Measurements from ENCODE around the gene NCAPD2. TPM values are rescaled to one million over a fixed set of nuclear protein-coding genes. Genes with fewer than 3 reads are reported as not detected.

Gene NCAPD2
- total and polyA plus RNA-seq, 2 donors (not counting 1 experiment from before 2014, with no cell fraction given), result 19.9 to 42.1 TPM

DNA sequence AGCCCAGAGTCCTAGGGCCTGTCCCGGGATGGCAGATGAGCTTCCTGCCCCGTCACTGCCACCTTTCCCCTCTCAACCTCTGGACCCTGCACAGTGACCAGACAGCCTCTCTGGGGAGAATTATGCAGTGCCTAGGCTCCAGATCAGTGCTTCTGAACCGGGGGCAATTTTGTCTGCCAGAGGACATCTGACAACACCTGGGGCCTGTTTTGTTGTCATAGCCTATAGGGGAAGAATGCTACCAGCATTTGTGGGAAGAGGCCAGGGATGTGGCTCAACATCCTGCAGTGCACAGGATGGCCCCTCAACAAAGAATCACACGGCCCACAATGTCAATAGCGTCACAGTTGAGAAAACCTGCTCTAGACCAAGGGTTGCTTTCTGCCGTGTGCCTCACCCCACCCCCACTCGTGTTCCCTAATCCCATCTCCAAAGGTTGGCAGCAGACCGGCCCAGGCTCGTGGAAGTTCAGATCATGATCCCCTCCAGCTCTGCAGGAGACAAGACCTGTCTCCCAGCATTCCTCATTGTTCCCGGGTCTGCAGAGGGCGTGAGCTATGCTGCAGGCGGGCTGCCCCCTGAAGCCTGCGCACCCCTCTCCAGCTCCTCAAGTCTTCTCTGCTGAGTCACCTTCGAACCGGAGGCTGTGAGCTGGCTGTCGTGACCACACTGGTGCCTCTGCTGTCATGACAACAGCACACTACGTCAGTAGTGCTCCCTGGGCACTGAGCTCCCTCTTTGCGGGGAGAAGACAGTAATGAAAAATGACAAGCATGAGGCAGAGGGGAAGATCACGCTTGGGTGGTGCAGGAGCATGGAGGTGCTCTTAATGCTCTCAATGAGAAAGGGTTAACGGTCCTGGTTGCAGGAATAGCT is 38.4 kb downstream of the NCAPD2 start:
- H3K79me2 ChIP-seq (ENCODE audit: control insufficient read depth, insufficient read depth, low read length), result peaks cover 10% of the 10 kb centered on the region
- WGBS (ENCODE audit: insufficient coverage), result 14% methylated on average over 19 of the region's 20 CpGs

More for the DNA sequence above, 38.4 kb downstream of the NCAPD2 start:
- peaks cover 40% of the 10 kb centered on the region for H3K4me1 Mint-ChIP-seq
- H3K27ac Mint-ChIP-seq, result peak overlapping the region; percentile 77
- Histone ChIP-seq H4K20me1 (ENCODE audit: control insufficient read depth, insufficient read depth, low read length, poor library complexity, severe bottlenecking) (peaks cover 20% of the 10 kb centered on the region), H3K36me3 (replicated peaks in 1 of 2; ENCODE audit: control extremely low read depth in 1 of 2, control insufficient read depth in 1 of 2, extremely low read depth in 1 of 2, insufficient read depth in 2 of 2, low read length in 1 of 2) (peaks cover 0 to 50% of the 10 kb centered on the region in 2 experiments), H3K4me3 (ENCODE audit: control extremely low read depth in 1 of 5, extremely low read depth in 1 of 5, insufficient read depth in 1 of 5, low read depth in 2 of 5, low read length in 4 of 5) (no peak overlapping the region), H3K27ac (ENCODE audit: low read length in 2 of 2) (peak overlapping the region in 1 of 2 donors; percentile 43), H3K9ac (ENCODE audit: low read length) (no peak overlapping the region), H3K27me3 (replicated peaks in 1 of 4; ENCODE audit: control extremely low read depth in 1 of 4, control insufficient read depth in 3 of 4, insufficient read depth in 4 of 4, low read length in 3 of 4) (no peaks in the 10 kb centered on the region), H2AFZ (ENCODE audit: insufficient read depth, low read depth, low read length, poor library complexity, severe bottlenecking) (peak overlapping the region; percentile 93), H3K4me2 (replicated peaks; ENCODE audit: low read depth, low read length, poor library complexity, severe bottlenecking) (peak overlapping the region; percentile 98), H3K9me3 (ENCODE audit: control extremely low read depth in 1 of 3, control insufficient read depth in 2 of 3, insufficient read depth in 1 of 3, low read length in 2 of 3) (no peaks in the 10 kb centered on the region), H3K4me1 (ENCODE audit: control insufficient read depth in 2 of 2, insufficient read depth in 2 of 2, low read length in 2 of 2) (peaks cover 27 to 37% of the 10 kb centered on the region in 2 donors)
- no peaks in the 10 kb centered on the region for H3K27me3 Mint-ChIP-seq
- DNase-seq (peak; percentile 71), ATAC-seq (ENCODE audit: low read depth) (peak; percentile 18)
- ChIA-PET POLR2A (interaction anchor here (0.6 to 1.8 kb wide), 4 partner anchors 36 to 107 kb away, joined by 3 to 6 read pairs (median 4); partner anchors contain the start of genes NOP2 and VAMP1), CTCF (interaction anchor here (0.6 to 3.4 kb wide), 5 partner anchors 9 to 110 kb away, joined by 3 to 17 read pairs (median 4); no protein-coding TSS in a partner anchor)
- no peak for TF ChIP-seq EZH2 (IDR thresholded peaks at IDR 0.05; ENCODE audit: borderline replicate concordance, insufficient read depth, low read depth, low read length, poor library complexity, severe bottlenecking)
- TF ChIP-seq, protein P1, sequence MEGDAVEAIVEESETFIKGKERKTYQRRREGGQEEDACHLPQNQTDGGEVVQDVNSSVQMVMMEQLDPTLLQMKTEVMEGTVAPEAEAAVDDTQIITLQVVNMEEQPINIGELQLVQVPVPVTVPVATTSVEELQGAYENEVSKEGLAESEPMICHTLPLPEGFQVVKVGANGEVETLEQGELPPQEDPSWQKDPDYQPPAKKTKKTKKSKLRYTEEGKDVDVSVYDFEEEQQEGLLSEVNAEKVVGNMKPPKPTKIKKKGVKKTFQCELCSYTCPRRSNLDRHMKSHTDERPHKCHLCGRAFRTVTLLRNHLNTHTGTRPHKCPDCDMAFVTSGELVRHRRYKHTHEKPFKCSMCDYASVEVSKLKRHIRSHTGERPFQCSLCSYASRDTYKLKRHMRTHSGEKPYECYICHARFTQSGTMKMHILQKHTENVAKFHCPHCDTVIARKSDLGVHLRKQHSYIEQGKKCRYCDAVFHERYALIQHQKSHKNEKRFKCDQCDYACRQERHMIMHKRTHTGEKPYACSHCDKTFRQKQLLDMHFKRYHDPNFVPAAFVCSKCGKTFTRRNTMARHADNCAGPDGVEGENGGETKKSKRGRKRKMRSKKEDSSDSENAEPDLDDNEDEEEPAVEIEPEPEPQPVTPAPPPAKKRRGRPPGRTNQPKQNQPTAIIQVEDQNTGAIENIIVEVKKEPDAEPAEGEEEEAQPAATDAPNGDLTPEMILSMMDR (IDR thresholded peaks at IDR 0.05), result no peak
- peak overlapping the region; percentile 99 for H3K4me3 Mint-ChIP-seq
- intact Hi-C loops (cut with micrococcal nuclease), result no loop called here
- H3K9me3 Mint-ChIP-seq (ENCODE audit: insufficient read depth), result no peaks in the 10 kb centered on the region

All from B cell (primary cell).